Measurements from ENCODE around the gene STKLD1.

STKLD1 gene

DNA sequence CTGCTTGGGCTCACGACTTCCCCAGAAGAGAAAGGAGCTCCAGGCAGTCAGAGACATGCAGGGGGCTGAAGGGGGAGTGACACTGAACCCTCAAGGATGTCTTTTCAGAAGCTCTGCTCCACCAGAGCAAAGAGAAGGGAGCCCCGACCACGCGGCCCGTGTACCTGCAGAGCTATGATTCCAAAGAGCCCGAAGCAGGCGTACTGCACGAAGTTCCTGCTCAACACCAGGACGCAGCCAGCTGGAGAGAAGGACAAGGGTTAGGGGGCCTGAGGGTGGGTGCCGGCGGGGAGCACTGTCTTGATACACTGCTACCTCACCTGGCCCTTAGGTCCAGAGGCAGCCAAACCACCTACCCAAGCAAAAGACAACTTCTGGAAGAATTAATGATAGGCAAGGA, 9.7 kb upstream of the STKLD1 start:
- 0 out of 2 replicates have a peak, but pooled peaks cover 3% of the 10 kb centered on the region for H4K20me1 ChIP-seq (ENCODE audit: insufficient read depth)
- TF ChIP-seq, protein P1, sequence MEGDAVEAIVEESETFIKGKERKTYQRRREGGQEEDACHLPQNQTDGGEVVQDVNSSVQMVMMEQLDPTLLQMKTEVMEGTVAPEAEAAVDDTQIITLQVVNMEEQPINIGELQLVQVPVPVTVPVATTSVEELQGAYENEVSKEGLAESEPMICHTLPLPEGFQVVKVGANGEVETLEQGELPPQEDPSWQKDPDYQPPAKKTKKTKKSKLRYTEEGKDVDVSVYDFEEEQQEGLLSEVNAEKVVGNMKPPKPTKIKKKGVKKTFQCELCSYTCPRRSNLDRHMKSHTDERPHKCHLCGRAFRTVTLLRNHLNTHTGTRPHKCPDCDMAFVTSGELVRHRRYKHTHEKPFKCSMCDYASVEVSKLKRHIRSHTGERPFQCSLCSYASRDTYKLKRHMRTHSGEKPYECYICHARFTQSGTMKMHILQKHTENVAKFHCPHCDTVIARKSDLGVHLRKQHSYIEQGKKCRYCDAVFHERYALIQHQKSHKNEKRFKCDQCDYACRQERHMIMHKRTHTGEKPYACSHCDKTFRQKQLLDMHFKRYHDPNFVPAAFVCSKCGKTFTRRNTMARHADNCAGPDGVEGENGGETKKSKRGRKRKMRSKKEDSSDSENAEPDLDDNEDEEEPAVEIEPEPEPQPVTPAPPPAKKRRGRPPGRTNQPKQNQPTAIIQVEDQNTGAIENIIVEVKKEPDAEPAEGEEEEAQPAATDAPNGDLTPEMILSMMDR (conservative IDR thresholded peaks at IDR 0.05; ENCODE audit: low read depth, low read length) = no peak
- peaks cover 3% of the 10 kb centered on the region; the same call in 1 of the 2 replicates for H3K36me3 ChIP-seq (ENCODE audit: insufficient read depth)
- no peaks in the 10 kb centered on the region for H3K4me1 ChIP-seq (ENCODE audit: low read depth, poor library complexity, severe bottlenecking)
- no peak overlapping the region for H3K9ac ChIP-seq
- H2AFZ ChIP-seq (ENCODE audit: low read depth) = no peak overlapping the region
- H3K27me3 ChIP-seq (ENCODE audit: insufficient read depth, low read depth) = no peaks in the 10 kb centered on the region
- H3K4me3 ChIP-seq (IDR thresholded peaks at IDR 0.05; ENCODE audit: insufficient read depth, low read depth, low read length) = no peak overlapping the region
- H3K4me2 ChIP-seq = no peak overlapping the region
- H3K79me2 ChIP-seq (ENCODE audit: insufficient read depth, low read depth) = peaks cover 52% of the 10 kb centered on the region
- no peak overlapping the region for H3K27ac ChIP-seq

DNA sequence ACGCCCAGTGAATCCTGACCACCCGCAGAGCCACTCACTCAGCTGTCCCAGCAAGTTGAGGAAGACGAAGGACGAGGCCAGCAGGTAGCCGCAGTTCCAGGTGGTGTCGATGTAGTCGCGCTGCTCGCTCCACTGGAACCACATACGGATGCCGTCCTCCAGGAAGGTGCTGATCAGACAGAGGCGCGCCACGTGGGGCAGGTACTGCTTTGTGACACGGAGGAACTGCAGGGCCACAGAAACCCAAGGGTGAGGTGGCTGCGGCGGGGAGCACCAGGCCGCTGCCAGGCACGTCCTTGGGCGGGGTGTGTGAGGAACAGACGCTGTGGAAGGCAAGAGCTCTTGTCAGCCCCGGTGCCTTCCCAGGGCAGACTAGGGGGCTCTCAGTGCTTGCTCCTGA, 8.9 kb upstream of the STKLD1 start:
- Histone ChIP-seq H3K36me3 (ENCODE audit: insufficient read depth) (peaks cover 3% of the 10 kb centered on the region; the same call in 1 of the 2 replicates), H3K4me3 (IDR thresholded peaks at IDR 0.05; ENCODE audit: insufficient read depth, low read depth, low read length) (no peak overlapping the region), H4K20me1 (ENCODE audit: insufficient read depth) (0 out of 2 replicates have a peak, but pooled peaks cover 3% of the 10 kb centered on the region), H2AFZ (ENCODE audit: low read depth) (no peak overlapping the region), H3K27ac (no peak overlapping the region), H3K4me2 (no peak overlapping the region), H3K79me2 (ENCODE audit: insufficient read depth, low read depth) (peaks cover 60% of the 10 kb centered on the region), H3K27me3 (ENCODE audit: insufficient read depth, low read depth) (no peaks in the 10 kb centered on the region), H3K4me1 (ENCODE audit: low read depth, poor library complexity, severe bottlenecking) (no peaks in the 10 kb centered on the region), H3K9ac (no peak overlapping the region)
- TF ChIP-seq, protein P1 (conservative IDR thresholded peaks at IDR 0.05; ENCODE audit: low read depth, low read length) = no peak

DNA sequence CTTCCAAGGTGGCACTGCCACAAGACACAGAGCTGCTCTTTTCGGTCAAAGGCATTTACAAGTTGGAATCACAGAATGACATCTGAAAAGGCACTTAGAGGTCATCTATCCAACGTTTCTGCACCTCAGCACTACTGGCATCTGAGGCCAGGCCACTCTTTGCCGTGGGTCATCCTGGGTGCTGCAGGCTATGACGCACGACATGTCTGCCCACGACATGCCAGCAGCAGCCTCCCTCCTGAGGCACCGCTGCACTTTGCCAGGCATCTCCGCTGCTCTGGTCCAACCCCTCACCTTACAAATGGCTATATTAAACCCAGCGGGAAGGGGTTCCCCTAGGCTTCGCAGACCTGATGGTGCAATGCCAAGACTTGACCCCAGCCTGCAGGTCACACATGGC, 8.4 kb upstream of the STKLD1 start:
- Histone ChIP-seq H2AFZ (ENCODE audit: low read depth) (no peak overlapping the region), H3K9ac (no peak overlapping the region), H3K36me3 (ENCODE audit: insufficient read depth) (peaks cover 3% of the 10 kb centered on the region; the same call in 1 of the 2 replicates), H4K20me1 (ENCODE audit: insufficient read depth) (0 out of 2 replicates have a peak, but pooled peaks cover 3% of the 10 kb centered on the region), H3K4me2 (no peak overlapping the region), H3K4me3 (IDR thresholded peaks at IDR 0.05; ENCODE audit: insufficient read depth, low read depth, low read length) (no peak overlapping the region), H3K27ac (no peak overlapping the region), H3K79me2 (ENCODE audit: insufficient read depth, low read depth) (peaks cover 66% of the 10 kb centered on the region), H3K27me3 (ENCODE audit: insufficient read depth, low read depth) (no peaks in the 10 kb centered on the region), H3K4me1 (ENCODE audit: low read depth, poor library complexity, severe bottlenecking) (no peaks in the 10 kb centered on the region)
- TF ChIP-seq, protein P1 (conservative IDR thresholded peaks at IDR 0.05; ENCODE audit: low read depth, low read length) = no peak

DNA sequence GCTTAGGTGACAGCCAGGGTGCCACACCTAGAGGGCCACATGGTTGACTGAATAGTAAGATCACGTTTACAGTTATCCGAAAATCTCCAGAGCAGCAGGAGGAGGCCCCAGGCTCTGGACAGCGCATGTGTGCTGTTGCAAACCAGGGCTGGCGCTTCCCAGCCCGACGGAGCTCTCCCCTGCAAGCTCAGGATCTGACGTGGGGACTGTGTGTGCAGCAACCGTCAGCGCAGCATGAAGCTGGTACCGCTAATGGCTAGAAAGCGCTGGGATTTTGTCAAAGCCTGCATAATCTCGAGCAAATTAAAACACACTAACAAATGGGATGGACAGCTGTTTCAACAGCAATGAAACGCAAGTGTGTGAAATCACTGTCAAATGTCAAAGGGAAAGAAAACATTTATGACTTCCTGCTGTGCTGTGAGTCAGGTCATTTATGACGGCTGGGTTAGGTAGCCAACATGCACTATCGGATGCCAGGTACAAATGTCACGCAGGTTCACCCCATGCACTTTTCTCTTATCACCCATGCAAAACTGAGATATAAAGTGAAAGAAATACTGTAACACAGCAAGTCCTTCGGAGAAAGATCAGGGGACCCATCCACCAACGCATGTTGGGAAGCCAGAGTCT, 7.8 kb upstream of the STKLD1 start:
- no peak overlapping the region for H3K4me3 ChIP-seq (IDR thresholded peaks at IDR 0.05; ENCODE audit: insufficient read depth, low read depth, low read length)
- no peak overlapping the region for H3K4me2 ChIP-seq
- H3K27me3 ChIP-seq (ENCODE audit: insufficient read depth, low read depth) = no peaks in the 10 kb centered on the region
- peaks cover 72% of the 10 kb centered on the region for H3K79me2 ChIP-seq (ENCODE audit: insufficient read depth, low read depth)
- H3K36me3 ChIP-seq (ENCODE audit: insufficient read depth) = peaks cover 3% of the 10 kb centered on the region; the same call in 1 of the 2 replicates
- TF ChIP-seq, protein P1 (conservative IDR thresholded peaks at IDR 0.05; ENCODE audit: low read depth, low read length) = no peak
- H3K9ac ChIP-seq = no peak overlapping the region
- no peaks in the 10 kb centered on the region for H3K4me1 ChIP-seq (ENCODE audit: low read depth, poor library complexity, severe bottlenecking)
- no peak overlapping the region for H3K27ac ChIP-seq
- H4K20me1 ChIP-seq (ENCODE audit: insufficient read depth) = 0 out of 2 replicates have a peak, but pooled peaks cover 3% of the 10 kb centered on the region
- no peak overlapping the region for H2AFZ ChIP-seq (ENCODE audit: low read depth)
